ENCODE measurements around the gene GRP. TPM values are rescaled to one million over a fixed set of nuclear protein-coding genes. Genes with fewer than 3 reads are reported as not detected.

Gene GRP
- total RNA-seq = not detected in 2 replicates

DNA sequence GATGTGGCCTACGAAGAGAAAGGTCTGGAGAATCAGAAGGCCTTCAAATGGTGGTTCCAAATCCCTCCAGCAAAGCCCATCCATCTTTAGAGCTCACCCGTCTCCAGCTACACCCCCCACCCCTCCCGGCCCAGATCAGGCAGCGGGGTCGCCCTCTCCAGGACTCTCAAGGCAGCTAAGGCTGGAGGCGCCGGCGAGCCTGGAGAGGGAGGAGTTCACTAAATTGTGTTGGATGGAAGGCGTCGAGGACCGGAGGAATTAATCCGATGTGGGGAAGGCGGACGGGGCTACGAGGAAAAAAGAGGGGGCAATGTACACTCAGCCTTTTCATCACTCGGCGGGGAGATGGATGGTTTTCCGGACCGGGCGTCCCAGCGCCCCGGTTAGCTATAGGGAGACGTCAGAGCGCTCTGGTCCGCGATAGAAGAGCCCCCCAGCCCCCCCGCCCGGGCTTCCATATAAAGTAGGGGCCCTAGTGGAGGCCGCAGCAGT, at the start of gene GRP:
Gene GRP (plus strand): TSS at position 487 of the 492 bp plus-strand sequence. CDS start 108 bp downstream, outside the sequence.

DNA sequence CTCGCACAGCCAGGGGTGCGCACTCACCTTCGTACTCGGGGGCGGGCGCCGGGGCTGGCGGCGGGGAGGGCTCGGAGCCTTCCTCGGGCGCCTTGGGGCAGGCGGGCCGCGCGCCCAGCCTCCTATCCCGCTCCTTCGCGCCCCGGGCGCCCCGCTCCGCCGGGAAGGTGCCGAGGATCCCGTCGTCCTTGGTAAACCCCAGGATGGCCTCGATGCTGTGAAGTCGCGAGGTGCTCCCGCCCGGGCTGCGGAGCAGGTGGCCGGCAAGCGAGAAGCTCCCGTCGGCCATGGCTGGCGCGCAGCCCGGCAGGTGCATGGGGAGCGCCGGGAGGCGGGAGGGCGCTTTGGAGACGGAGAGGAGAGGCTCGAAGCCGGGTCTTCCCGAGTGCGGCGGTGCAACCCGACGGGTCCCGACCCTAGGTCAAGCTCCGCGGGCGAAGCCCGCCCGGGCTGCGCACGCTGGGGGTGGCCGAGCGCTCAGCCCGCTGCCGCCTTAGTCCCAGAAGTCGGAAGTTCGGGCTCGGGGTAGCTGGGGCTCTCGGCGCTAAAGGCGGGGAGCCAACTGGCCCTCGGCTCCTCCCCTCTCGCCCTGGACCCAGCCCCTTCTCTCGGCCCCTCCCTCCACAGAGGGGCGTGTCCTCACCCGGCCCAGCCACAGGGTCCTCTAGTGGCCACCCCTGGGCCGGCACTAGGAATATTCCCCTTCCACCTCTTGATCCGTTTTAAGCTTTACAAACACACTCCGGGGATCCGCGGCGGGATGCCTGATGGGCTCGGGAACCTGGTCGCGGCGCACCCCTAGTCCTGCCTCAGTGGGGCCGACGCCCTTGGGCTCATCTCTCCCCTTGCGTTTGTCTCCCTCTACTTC, 53.2 kb downstream of the GRP start, which contains the start of gene RAX:
Gene RAX (minus strand): TSS at position 564 of the 868 bp plus-strand sequence. CDS start 248 bp downstream, at position 316.

Other genes starting within 250 kb of the GRP start
- 20.1 and 22.6 TPM in 2 replicates for gene SEC11C, start 80.3 kb upstream of the GRP start, total RNA-seq
- gene RAX, start 53.3 kb downstream of the GRP start, total RNA-seq = not detected in 2 replicates
- gene CPLX4, start 98.5 kb downstream of the GRP start, total RNA-seq = not detected in 2 replicates
- 238 and 348 TPM in 2 replicates for gene LMAN1, start 139.1 kb downstream of the GRP start, total RNA-seq